ENCODE measurements around the gene CAMKK1.

The CAMKK1 gene

DNA sequence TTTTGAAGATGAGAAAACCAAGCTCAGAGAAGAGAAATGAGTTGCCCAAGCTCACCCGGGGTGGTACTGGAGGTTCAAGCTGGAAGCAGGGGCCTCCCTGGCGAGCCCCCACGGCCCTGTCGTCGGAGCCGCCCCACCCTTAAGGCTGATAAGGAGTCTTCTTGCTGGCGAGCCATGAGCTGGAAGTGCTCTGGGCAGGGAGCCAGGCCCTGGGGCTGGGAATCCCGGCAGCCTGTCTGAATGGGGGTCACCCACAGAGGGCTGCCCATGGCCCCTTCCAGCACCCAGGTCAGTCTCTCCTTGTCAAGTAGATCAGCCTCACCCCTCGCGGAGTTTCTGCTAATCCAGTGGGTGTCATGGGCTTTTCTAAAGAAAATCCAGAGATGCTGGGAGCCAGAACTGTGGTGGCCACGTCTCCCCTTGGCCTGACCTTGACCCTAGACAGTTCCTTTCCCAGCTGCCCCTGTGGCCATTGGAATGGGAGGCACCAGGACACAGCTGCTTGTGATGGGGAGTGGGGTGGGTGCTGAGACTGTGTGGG is 24.6 kb upstream of the CAMKK1 start:
- no peak for DNase-seq

DNA sequence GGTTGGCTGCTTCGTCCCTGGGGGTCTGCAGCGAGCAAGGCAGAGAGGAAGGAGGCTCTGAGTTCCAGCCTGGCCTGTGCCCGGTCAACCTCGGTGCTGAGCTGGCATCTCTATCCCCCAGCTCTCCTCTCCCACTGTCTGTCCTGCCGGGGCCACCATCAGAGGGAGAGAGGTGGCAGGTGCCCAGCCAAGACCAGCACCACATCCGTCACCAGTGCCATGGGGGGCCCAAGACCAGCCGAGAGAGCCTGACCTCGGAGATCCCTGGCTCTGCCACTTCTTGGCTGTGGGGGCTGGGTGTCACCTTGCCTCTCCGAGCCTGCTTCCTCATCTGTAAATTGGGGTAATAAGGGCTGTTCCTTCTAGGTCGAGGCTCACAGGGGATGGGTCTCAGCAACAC is 24.0 kb upstream of the CAMKK1 start:
- no peak for DNase-seq

DNA sequence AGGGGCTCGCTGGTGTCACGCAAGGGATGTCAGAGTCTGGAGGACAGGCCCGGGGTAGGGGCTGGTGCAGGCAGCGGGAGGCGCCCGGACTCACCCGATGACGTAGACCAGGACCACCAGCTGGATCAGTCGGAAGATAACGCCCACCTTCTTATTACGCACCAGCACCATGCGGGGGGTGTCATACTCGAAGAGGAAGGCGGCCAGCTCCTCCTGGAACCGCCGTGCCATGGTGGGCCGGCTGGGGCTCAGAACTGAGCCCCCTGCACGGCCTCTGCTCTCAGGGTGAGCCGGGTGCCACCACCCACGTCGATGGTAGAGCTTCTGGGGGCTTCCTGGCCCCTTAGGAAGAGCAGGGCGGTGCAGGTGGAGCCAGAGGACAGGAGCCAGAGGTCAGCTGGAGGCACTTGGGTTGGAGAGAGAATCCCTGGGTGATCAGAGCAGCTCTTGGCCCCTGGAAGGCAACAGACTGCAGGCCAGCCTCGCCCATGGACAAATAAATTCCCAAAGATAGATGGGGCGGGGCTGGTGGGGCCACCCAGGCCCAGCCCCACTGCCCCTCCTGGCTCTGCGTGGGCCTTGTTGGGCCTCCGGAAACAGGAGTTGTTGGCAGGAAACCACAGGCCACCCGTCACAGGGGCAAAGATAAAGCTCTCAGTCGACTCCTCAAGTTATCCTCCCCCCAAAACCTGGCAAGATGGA is 23.3 kb upstream of the CAMKK1 start, which contains the start of gene P2RX1:
Gene P2RX1 (minus strand): TSS at position 471 of the 702 bp plus-strand sequence. CDS start 240 bp downstream, at position 231.
- DNase-seq: peak; percentile 32

DNA sequence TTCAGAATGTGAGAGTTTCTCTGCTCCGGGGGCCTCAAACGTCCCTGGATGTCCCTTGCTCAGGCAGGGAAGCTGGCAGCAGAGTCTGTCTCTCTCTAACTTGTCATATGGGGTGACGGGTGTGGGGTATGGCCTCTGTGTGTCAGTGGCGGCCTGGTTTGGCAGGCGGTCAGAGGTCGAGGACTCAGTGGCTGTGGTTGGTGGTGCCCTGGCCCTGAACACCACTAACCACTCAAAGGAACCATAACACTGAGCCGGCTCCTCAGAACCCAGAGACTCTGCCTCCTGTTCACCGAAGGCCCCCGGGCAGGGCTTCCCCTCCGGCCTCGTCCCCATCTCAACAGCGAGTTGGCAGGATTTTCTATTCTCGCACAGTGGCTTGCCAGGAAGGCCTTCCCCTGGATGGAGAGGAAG is 22.7 kb upstream of the CAMKK1 start:
- DNase-seq: no peak

DNA sequence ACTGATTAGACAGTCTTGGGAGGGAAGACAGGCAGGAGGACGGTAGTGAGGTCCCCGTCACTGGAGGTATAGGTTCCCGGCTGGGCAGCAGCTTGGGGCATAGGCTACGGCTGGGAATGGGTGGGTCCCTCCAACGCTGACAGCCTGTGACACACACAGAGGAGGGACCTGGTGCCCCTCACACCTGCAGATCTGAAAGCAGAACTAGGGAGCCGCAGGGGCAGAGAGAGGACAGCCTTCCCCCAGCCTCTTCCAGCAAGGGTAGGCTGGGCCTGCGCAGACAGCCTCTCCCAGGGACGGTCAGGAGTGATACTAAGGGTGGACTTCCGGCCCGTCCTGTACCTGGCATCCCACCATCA is 21.4 kb upstream of the CAMKK1 start:
- no peak for DNase-seq

DNA sequence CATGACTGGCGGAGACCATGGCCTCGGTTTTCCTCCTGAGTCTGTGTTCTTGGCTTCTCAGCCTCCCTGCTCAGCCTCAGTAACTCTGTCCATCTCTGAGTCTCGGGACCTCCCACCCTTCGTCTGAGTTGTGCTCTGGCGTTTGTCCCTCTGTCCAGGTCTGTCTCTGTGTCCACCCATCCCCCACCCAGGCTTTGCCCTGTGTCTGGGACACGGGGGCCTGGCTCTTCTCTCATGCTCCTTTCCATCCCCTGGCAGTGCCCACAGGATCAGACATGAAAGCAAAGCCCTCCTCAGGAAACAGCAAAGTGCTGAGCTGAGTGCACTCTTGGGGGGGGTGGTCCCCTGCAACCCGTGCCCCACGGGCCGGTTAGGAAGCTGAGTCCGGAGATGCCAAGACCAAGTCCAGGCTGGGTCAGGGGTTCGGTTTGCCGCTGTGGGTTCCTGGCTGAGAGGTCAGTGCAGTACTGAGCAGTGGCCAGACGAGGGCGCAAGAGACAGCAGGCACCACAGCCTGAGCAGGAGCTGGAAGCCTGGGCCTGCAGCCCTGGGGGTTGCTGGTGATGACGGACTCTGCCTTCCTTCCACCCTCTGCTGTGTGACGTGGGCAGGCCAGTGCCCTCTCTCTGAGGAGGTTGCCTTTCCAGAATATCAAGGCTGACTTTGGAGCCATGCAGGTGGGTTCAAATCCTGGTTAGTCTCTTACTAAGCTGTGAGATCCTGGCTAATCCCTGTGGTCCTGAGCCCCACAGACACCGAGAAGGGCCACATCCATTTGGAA is 20.9 kb upstream of the CAMKK1 start:
- DNase-seq: peak; percentile 85

DNA sequence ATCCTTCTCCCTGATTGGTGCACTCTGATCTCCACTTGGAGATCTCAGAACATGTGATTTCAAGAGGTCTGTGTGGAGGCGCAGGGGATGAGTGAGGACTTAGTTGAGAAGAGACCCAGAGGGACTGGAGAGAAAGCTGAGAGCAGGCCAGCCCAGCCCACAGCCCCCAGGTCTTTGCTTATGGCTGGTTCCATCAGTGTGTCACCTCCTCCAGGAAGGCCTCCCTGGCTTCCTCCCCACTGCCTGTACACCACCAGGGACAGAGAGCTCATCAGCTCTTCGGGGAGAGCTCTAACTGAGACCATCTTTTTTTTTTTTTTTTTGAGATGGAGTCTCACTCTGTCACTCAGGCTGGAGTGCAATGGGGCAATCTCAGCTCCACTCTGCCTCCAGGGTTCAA is 20.0 kb upstream of the CAMKK1 start:
- DNase-seq: no peak

DNA sequence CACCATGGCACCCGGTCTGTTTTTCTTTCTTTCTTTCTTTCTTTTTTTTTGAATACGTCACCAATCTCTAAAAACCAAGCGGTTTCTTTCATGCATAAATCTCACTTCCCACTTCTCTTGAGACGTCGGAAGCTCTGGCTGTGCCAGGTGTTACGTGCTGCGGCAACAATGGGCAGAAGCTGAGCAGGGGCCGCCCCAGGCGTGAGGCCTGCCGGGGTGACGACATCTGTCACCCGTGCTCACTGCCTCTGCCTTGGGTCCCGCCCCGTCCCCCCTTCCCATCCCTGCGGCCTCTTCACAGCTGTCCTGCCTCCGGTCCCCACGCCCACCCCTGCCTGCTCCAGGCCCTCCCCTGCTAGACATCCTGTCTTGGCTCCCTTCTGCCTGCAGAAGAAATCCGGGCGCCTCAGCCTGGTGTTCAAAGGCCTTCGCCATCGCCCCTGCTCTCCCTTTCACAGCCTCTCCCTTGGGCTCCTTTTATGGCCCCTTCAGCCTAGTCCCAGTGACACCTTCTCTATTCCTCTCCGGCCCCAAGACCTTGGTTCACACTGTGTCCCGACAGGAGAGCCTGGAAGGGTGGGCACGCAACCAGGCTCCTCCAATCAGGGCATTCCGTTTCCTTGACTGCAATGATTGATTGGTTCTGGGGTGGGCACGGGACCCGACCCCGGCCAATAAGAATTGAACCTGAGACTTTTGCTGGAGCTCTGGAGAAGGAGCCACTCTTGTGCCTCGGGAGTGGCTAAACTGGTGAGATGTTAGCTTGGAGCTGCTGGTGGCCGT is 18.6 kb upstream of the CAMKK1 start:
- peak; percentile 74 for DNase-seq

DNA sequence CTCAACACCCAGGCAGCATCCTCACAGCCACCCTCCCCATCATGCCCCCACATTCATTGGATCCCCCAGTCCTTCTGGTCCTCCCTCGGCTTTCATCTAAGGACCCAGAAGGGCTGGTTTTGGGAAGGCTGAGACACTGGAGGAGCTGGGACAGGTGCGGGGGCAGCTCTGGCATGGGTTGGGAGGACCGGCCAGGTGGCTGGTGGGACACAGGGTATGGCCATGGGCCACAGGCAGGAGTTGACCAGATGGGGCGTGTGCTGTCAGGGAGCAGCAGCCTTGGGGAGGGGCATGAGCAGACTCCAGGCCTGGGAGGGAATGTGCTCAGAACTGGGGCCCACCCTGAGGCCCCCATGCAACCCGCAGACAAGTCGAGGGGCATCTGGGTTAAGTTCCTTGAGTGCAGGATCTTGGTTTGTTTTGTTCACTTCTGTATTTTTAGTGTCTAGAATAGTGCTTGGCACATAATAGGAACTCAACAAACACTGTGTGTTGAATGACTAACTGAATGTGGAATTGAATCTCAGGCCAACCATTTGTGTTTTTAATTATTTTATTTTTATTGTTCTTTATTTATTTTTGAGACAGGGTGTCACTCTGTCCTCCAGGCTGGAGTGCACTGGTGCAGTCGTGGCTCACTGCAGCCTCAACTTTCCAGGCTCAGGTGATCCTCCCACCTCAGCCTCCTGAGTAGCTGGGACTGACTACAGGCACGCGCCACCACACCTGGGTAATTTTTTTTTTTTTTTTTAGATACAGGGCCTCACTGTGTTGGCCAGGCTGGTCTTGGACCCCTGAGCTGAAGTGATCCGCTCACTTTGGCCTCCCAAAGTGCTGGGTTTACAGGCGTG is 17.8 kb upstream of the CAMKK1 start:
- no peak for DNase-seq

DNA sequence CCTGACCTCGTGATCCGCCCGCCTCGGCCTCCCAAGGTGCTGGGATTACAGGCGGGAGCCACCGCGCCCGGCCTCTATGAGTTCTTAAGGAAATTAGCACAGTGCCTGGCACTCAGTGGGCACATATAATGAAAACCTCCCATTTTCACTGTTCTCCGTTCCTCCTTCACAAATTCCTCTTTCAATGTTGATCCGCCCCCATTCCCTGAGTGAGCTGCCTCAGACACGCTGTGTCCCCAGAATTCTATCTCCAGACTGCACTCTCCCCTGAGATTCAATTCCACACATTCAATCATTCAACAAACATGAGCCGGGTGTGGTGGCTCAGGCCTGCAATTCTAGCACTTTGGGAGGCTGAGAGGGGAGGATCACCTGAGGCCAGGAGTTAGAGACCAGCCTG is 16.4 kb upstream of the CAMKK1 start:
- DNase-seq: no peak

DNA sequence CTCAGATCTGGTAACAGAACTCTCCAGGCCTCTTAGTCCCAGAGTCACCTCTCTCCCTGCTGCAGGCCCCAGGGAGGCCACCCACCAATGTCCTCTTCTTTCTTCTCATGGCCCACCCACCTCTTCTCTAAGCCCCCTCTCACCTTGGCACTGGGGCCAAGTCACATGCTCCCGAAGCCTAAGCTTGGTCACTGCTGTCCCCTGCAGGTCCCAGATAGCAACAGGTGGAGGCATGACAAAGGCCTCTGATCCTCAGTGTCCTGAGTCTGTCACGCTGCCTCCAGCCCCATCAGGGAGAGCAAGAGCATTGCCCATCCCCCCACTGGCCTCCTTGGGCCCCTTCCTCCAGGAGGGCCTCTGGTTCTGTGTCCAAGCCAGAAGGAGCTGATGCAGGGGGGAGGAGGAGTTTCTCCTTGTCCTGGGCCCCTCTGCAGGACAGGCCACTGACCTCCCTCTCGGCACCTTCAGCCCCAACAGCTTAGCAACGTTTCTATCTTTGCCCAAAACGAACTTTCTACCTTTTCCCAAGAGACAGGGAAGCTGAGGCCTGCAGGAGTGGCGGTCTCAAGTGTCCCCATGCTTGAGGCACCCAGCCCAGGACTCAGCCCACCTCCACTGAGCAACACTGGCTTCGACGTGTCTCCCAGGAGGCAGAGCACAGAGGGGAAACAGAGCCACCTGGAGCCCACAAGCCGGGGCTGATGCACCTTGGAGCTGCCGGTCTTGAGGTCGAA is 14.8 kb upstream of the CAMKK1 start:
- no peak for DNase-seq

DNA sequence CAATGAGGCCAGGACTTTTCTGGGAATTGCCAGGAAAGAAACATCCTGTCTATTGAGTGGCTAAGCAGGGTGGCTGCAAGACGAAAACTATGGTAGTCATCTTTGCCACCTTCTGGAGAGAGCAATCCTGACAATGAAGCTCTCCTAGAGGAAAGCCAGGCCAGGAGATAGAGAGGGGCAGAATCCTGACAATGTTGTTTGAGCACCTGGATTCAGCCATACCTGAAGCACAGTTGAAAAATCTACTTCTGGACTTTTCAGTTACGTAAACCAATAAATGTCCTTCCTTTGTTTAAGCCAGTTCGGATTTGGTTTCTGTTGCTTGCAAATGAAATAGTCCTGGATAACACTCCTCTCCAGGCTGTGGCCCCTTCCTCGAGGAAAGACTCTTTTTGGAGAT is 14.0 kb upstream of the CAMKK1 start:
- no peak for DNase-seq

DNA sequence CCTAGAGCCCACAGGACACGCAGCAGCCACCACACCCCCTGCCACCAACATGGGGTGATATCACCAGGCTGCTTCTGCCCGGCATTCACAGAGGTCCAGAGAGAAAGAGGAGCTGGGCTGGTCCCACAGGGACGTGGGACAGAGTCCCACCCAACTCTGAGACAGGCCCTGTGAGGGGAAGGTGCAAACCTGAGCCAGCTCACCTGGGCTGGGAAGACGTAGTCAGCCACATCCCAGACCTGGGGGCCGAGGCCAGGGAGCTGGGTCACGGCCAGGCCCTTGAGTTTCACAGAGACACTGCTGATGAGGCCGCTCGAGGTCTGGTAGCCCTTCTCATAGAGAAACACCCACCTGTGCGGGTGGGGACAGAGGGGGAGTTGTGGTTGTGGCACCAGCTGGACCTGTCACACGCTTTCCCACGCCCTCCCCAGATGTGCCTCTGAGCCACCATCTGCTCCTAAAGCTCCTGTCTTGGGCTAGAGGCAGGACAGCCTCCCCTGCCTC is 12.2 kb upstream of the CAMKK1 start:
- no peak for DNase-seq

DNA sequence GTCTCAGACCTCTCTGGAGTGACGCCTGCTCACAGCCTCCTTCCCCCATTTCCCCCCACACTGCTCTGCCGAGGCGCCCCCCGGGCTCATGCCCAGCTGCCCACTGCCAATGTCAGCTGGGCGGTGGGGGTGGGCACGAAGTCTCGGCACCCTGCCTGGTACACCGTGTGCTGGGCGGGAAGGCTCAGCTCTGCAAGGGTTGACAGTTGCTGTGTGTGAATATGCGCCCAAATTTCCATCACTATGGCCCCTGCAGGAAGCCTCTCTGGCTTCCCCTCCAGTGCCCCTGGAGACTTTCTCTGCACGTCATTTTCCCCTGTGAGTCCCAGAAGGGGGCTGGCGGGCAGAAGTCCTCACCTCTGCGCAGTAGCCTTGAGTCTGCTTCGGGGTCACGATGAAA is 11.6 kb upstream of the CAMKK1 start:
- DNase-seq: no peak

DNA sequence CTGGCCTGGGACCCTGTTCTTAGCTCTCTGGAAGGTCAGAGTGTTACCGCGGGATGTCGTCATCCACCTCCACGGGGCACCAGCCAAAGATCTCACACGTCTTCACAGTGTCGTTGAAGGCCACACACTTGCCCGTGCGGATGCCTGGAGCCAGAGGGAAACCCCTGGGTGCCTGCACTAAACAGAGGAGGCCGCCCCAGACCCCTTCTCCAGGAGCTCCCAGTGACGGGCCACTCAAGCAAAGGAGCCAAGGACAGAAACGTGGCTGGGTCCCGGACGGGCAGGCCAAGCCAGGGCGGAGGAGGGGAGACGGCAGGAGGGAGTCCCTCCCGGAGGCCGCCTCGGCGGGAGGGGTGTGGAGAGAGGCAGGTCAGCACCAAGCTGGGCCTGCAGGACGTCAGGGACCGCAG is 11.0 kb upstream of the CAMKK1 start:
- DNase-seq: no peak

DNA sequence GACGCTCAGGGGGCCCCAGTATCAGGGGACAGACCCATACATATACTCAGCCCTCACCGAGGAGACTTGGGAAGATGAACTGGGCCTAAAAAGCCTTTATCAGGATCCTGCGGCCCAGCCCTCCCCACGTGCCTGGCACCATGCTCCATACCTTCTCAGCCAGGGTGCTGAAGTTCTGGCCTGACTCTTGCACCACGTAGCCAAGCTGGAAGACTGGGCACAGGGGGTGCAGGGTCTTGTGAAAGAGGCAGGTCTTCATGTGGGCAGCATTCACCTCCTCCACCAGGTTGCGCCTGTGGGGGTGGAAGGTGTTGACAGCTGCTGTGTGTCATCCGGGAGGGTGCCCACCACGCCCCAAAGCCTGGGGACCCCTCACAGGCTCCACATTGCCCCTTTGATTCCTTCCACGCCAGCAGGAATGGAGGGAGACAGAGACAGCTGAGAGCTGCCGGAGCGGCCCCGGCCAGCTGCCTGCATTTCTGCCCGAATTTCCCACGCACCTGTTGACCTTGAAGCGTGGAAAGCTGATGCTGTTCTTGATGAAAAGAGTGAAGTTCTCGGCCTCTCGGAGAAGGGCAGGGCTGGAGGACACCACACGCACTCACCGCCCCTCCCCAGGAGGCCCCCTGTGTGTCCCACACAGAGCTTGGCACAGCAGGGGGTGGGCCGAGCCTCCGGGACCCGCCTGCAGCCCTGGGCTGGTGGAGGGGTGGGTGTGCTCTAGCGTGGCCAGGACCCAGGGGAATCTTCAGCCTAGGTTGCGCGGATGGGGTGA is 10.4 kb upstream of the CAMKK1 start:
- DNase-seq: no peak

DNA sequence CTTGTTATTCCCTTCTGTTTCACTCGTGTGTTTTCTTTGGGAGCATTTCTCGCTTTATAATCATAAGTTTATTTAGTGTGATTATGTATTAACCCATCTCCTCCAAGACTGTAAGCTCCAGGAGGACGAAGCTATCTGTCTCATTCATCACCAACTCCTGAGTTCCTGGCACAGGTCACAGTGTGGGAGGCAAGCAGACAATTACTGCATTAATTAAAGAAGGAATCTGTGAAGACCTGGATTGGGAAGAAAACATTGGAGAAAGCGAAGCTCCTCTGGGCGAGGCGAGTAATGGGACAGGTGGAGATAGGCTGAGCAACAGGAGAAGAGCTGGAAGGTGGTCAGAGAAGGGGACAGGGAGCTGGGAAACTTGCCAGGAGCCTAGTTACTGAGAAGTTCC is 7.8 kb upstream of the CAMKK1 start:
- no peak for DNase-seq

DNA sequence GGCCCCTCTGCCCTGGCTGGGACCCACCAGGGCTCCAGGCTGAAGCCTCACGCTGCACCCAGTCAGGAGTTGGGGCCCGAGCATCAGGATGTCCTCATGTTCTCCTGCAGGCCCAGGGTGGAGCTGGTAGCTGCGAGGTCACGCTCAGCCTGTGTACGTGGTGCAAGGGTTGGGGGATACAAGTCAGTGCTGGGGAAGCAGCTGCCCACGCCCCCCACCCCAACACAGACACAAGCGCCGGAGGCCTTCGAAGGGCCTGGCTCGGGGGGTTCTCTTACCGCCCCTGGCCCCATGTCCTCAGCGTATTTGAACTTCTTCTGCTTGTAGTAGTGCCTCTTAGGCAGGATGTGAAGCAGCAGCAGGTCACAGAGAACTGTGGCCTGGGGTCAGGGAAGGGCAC is 4.9 kb upstream of the CAMKK1 start:
- no peak for DNase-seq

DNA sequence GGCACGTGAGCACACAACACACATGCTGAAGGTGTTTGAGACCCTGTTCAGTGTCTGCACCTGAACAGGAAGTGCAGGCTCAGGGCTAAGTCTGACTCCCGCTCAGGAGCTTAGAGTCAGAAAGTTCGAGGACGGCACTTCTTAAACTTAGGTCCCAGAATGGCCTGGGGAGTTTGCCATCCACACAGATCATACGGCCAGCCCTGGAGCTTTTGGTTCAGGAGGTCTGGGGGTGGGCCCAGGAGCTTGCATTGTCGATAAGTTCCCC is 4.0 kb upstream of the CAMKK1 start:
- no peak for DNase-seq

DNA sequence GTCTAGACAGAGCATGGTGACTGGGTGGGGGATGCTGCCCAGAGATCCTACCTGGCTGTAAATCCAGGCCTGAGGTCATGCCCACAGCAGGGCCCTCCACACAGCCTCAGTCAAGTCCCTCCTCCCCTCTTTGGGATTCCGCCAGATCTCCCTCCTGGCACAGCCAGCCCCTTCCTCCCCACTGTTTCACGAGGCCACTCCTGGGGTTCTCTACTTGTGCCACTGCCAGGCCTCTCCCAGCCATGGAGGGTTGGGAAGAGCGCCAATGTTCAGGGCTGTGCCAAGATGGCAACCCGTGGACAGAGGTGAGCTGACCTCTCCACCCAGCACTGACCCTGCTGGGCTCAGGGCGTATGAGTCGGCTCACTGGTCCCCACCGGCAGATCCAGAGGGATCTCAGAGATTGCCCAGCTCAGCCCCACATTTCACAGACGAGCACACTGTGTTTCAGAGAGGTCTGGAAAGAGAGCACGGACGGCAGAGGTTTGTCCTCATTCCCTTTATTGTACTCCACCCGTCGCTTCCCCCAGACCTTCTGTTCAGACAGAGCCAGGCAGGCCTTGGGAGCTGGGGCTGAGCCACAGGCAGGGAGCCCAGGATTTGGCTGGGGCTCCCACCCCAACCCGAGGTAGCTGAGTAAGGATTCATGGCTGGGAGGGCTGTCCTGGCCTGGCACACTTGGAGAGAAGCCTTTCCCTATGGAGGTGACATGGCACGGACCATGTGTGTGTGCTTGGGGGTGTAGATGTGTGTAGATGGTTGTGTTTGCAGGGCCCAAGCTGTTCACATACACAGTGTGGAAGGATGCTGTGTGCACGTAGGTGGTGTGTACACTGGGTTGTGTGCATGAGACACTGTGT is 3.5 kb upstream of the CAMKK1 start:
- no peak for DNase-seq

All from activated T-cell treated with anti-CD3 and anti-CD28 coated beads, Interleukin-2, amount 50 U/mL, for 1 hour (primary cell).